T-cell (primary cell): ENCODE data around the gene TMEM242. TPM values are rescaled to one million over a fixed set of nuclear protein-coding genes. Genes with fewer than 3 reads are reported as not detected.

Experiments used
- ATAC-seq, 4 experiments: fragments of 200-7000 bp in 3 of 4; fragments of 150-1000 bp in 1 of 4; cut with Tn5 transposase; replicated peaks in 1 of 4; 1 replicate in 3 of 4; 2 replicates in 1 of 4; pipeline ENCODE4 v1.10.0; 2021; ENCODE audit warnings: moderate library complexity in 3 of 4, mild to moderate bottlenecking in 2 of 4, moderate number of reproducible peaks in 1 of 4
- CTCF ChIA-PET, 2 donors: fragments of 300-600 bp; sonication (Branson Sonifier 250); formaldehyde crosslinking; loops; one replicate each; lab custom pipeline; 2022; ENCODE audit warnings: antibody characterized with exemption in 2 of 2; lab: Charles Lee
- POLR2A ChIA-PET, 2 donors: fragments of 300-600 bp; sonication (Branson Sonifier 250); formaldehyde crosslinking; loops; one replicate each; lab custom pipeline; 2022; ENCODE audit warnings: antibody characterized with exemption in 2 of 2; lab: Charles Lee
- DNase-seq, 35 experiments: peaks; one replicate each; pipeline versions ENCODE4 v3.0.0 to v3.0.0-alpha.2; 2013 to 2023
- H3K27ac ChIP-seq: one replicate; pipeline ENCODE4 v1.5.1; 2013; ENCODE audit warnings: low read length
- H3K27me3 ChIP-seq, 2 experiments: replicated peaks in 1 of 2; 1 replicate in 1 of 2; 2 replicates in 1 of 2; pipeline versions ENCODE4 v1.6.1 to v1.7.0; 2013; ENCODE audit warnings: low read length in 1 of 2, mixed read lengths in 1 of 2; ENCODE audit not compliant: control insufficient read depth in 2 of 2, insufficient read depth in 2 of 2; ENCODE audit errors: extremely low read depth in 1 of 2
- H3K36me3 ChIP-seq, 2 donors: 1 replicate in 1 of 2; 2 replicates in 1 of 2; pipeline versions ENCODE4 v1.6.1 to v1.7.0; 2013; ENCODE audit warnings: low read length in 1 of 2; ENCODE audit not compliant: control insufficient read depth in 2 of 2, insufficient read depth in 1 of 2; ENCODE audit errors: extremely low read depth in 1 of 2
- H3K4me1 ChIP-seq, 2 experiments: 1 replicate in 1 of 2; 2 replicates in 1 of 2; pipeline versions ENCODE4 v1.6.1 to v1.7.0; 2013; ENCODE audit warnings: low read length in 2 of 2, mixed read lengths in 1 of 2; ENCODE audit not compliant: insufficient read depth in 2 of 2, control insufficient read depth in 1 of 2; ENCODE audit errors: extremely low read depth in 1 of 2
- H3K4me3 ChIP-seq, 2 donors: 1 replicate in 1 of 2; 2 replicates in 1 of 2; pipeline versions ENCODE4 v1.5.1 to v1.7.0; 2013; ENCODE audit warnings: mild to moderate bottlenecking in 2 of 2, low read length in 1 of 2, moderate library complexity in 1 of 2; ENCODE audit not compliant: control insufficient read depth in 1 of 2; ENCODE audit errors: extremely low read depth in 1 of 2
- H3K9me3 ChIP-seq: 2 replicates; pipeline ENCODE4 v1.7.0; 2013
- H3K27ac Mint-ChIP-seq, 2 donors: one replicate each; pipeline ENCODE4 v1.8.0; 2020 to 2021; ENCODE audit warnings: mild to moderate bottlenecking in 2 of 2, mixed read lengths in 2 of 2
- H3K27me3 Mint-ChIP-seq, 2 donors: one replicate each; pipeline ENCODE4 v1.8.0; 2021 to 2022; ENCODE audit warnings: mixed read lengths in 2 of 2
- H3K36me3 Mint-ChIP-seq: one replicate; pipeline ENCODE4 v1.8.0; 2021; ENCODE audit warnings: mixed read lengths
- H3K4me1 Mint-ChIP-seq, 3 donors: one replicate each; pipeline ENCODE4 v1.8.0; 2020 to 2022; ENCODE audit warnings: mixed read lengths in 3 of 3, mild to moderate bottlenecking in 1 of 3
- H3K4me3 Mint-ChIP-seq, 3 donors: one replicate each; pipeline ENCODE4 v1.8.0; 2020 to 2022; ENCODE audit warnings: mild to moderate bottlenecking in 3 of 3, mixed read lengths in 3 of 3, moderate library complexity in 3 of 3
- H3K9me3 Mint-ChIP-seq, 3 donors: one replicate each; pipeline ENCODE4 v1.8.0; 2020 to 2022; ENCODE audit warnings: mixed read lengths in 3 of 3
- WGBS: methylation state at CpG from one replicate; pipeline ENCODE4 v1.1.5; 2013; ENCODE audit warnings: missing lambda C conversion rate; ENCODE audit not compliant: insufficient coverage; 5-methylcytosine and 5-hydroxymethylcytosine counted together
- total RNA-seq, 35 experiments: library from RNA in 6 of 35; stranded (reverse) in 6 of 35; fragments of 120-200 nt in 1 of 35; gene quantifications; one replicate each; pipeline versions ENCODE4 v1.2.1 to v1.2.4 and lab custom pipeline; 2013 to 2026

The TMEM242 gene
- total RNA-seq, 5 donors from 2014 or later (not counting 1 experiment from before 2014, with no cell fraction given) = 10.3 to 17.9 (median 12.9) TPM

DNA sequence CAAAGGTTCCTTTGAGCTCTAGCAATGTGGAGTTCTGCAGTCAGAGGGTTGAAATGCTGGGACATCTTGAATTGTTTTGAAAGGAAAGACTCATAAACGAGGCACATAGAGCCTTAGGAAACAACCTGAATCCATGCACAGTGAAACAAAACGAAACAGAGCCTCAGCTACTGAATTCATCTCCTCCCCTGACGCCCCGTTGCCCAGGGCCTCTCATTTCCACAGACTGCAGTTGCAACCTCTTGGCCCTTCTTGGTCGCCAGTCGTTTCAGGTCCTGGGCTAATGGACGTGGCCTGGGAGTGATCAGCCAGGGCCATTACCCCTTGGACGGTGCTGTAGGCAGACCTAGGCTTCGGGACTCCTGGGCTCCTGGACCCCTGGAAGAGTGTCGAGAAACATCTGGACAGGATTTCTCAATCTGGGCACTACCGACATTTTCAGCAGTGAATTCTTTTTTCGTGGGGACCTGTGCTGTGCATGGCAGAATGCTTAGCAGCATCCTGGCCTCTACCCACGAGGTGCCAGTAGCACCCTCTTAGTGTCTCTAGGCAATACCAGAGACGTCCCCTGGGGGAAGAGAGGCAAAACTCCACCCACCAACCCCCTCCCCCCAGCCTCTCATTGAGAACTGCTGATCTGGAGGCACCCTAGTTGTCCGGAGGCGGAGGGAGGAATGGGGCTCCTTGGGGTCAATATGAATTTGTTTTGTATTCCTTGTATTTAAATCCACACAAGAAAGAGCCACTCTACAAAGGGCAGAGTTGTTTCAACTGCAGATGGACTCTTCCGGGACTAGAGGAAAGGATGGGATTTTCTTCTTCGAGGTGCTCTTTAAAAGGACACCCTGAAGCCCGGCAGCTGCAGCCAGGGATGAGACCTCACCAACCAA lies 50.2 kb downstream of the TMEM242 start:
- CTCF ChIA-PET = interaction anchor here in 1 of 2 donors (0.7 kb wide), 1 partner anchor 521 kb away, joined by 4 read pairs; no protein-coding TSS in a partner anchor
- DNase-seq (peak in 32 of 35 experiments; percentile 20 to 63 (median 42)), ATAC-seq (peak in 1 of 4 experiments; percentile 21)
- Mint-ChIP-seq H3K4me3 (peak overlapping the region; percentile 85 to 91 (median 89)), H3K4me1 (peaks cover 0 to 8% (median 6%) of the 10 kb centered on the region in 3 donors), H3K9me3 (peaks cover 0 to 10% (median 9%) of the 10 kb centered on the region in 3 donors), H3K27ac (peak overlapping the region; percentile 70 to 76), H3K27me3 (no peaks in the 10 kb centered on the region), H3K36me3 (no peaks in the 10 kb centered on the region)
- no peaks in the 10 kb centered on the region for H3K36me3 ChIP-seq
- H3K4me3 ChIP-seq = peak overlapping the region in 1 of 2 donors; percentile 76
- POLR2A ChIA-PET = no interaction called here
- no peaks in the 10 kb centered on the region for H3K9me3 ChIP-seq
- peaks cover 0 to 1% of the 10 kb centered on the region in 2 experiments for H3K27me3 ChIP-seq
- peaks cover 0 to 20% of the 10 kb centered on the region in 2 experiments for H3K4me1 ChIP-seq
- peak overlapping the region; percentile 78 for H3K27ac ChIP-seq
- WGBS = 81% methylated on average over 14 of the region's 19 CpGs

DNA sequence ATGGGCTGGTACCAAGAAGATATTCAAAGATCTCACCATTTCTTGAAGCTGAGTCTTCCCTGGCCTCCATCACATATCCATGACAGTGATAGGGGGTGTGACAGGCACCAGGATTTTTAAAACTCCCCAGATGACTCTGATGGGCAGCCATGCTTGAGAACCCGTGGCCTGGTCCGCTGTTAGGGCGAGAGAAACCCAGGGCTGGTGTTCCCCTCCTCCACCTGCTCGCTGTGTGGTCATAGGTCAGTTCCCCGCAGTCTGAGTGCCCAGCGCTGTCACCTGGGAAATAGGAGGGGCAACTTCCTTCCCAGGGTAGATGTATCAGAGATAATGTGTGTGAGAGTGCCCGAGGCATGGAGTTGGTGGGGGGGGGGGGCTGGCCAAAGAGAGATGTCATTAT lies 50.9 kb downstream of the TMEM242 start:
- H3K27ac ChIP-seq = no peak overlapping the region
- Mint-ChIP-seq H3K4me1 (peaks cover 0 to 8% (median 6%) of the 10 kb centered on the region in 3 donors), H3K27ac (peak overlapping the region in 1 of 2 donors; percentile 39), H3K9me3 (peaks cover 0 to 10% (median 9%) of the 10 kb centered on the region in 3 donors), H3K36me3 (no peaks in the 10 kb centered on the region), H3K4me3 (no peak overlapping the region), H3K27me3 (no peaks in the 10 kb centered on the region)
- CTCF ChIA-PET = interaction anchor here (0.6 to 0.7 kb wide), 2 partner anchors 521 to 622 kb away, joined by 4 read pairs; no protein-coding TSS in a partner anchor
- no peak for ATAC-seq
- no peak overlapping the region for H3K4me3 ChIP-seq
- peaks cover 0 to 1% of the 10 kb centered on the region in 2 experiments for H3K27me3 ChIP-seq
- H3K4me1 ChIP-seq = peaks cover 0 to 20% of the 10 kb centered on the region in 2 experiments
- DNase-seq = no peak
- POLR2A ChIA-PET = no interaction called here
- H3K9me3 ChIP-seq = no peaks in the 10 kb centered on the region
- no peaks in the 10 kb centered on the region for H3K36me3 ChIP-seq
- WGBS = 100% methylated on average over 3 of the region's 7 CpGs

DNA sequence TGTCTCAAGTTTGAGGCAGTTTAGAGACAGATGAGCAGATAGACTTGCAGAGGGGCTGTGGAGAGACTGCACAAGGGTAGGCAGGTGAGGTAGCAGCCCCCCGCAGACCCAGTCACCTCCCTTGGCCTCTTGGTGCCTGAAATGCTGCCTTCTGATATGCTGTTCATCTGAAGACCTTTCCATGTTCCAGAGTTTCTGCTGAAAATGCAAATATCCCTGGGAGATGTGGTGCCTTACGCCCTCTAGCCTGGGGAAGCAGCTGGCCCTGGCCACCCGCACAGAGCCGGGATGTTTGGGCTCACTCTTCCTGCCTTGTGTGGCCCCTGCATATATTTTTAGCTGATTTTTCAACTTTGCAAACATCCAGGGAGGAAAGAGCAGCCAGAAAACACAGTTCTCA lies 51.4 kb downstream of the TMEM242 start:
- Histone ChIP-seq H3K36me3 (no peaks in the 10 kb centered on the region), H3K9me3 (no peaks in the 10 kb centered on the region), H3K27ac (no peak overlapping the region), H3K27me3 (peaks cover 0 to 6% of the 10 kb centered on the region in 2 experiments), H3K4me3 (no peak overlapping the region), H3K4me1 (peaks cover 0 to 20% of the 10 kb centered on the region in 2 experiments)
- Mint-ChIP-seq H3K27ac (peak overlapping the region in 1 of 2 donors; percentile 39), H3K36me3 (no peaks in the 10 kb centered on the region), H3K4me1 (peaks cover 0 to 8% (median 6%) of the 10 kb centered on the region in 3 donors), H3K9me3 (peaks cover 0 to 10% (median 9%) of the 10 kb centered on the region in 3 donors), H3K4me3 (no peak overlapping the region), H3K27me3 (no peaks in the 10 kb centered on the region)
- CTCF ChIA-PET = interaction anchor here in 1 of 2 donors (0.6 kb wide), 1 partner anchor 623 kb away, joined by 4 read pairs; no protein-coding TSS in a partner anchor
- POLR2A ChIA-PET = no interaction called here
- 100% methylated on average over 3 of the region's 4 CpGs for WGBS
- no peak for DNase-seq
- no peak for ATAC-seq

DNA sequence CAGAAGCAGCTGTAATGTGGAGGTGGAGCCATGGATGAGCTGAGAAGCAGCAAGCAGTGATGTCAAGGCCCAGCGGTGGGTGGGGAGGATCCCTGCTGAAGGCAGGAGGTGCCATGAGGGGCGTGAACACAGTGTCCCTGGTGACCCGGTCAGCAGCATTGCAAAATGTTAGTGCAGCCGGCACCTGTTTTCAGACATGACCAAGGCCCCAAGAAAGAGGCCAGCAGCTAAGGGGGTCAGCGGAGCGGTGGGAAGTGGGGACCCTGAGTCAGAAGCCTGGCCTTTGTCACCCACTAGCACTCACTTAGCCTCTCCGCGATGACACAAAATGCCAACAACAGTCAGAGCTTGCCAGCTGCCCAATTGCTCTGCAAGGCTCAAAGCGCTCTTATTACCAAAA lies 51.9 kb downstream of the TMEM242 start:
- H3K27me3 Mint-ChIP-seq = no peaks in the 10 kb centered on the region
- DNase-seq (no peak), ATAC-seq (no peak)
- H3K4me1 ChIP-seq = peaks cover 0 to 20% of the 10 kb centered on the region in 2 experiments
- WGBS = 95% methylated on average over 9 of the region's 9 CpGs
- H3K4me1 Mint-ChIP-seq = peaks cover 0 to 8% (median 6%) of the 10 kb centered on the region in 3 donors
- no peak overlapping the region for H3K4me3 ChIP-seq
- H3K27me3 ChIP-seq = peaks cover 0 to 8% of the 10 kb centered on the region in 2 experiments
- no peaks in the 10 kb centered on the region for H3K36me3 ChIP-seq
- ChIA-PET POLR2A (no interaction called here), CTCF (interaction anchor here in 1 of 2 donors (0.7 kb wide), 1 partner anchor 588 kb away, joined by 3 read pairs; no protein-coding TSS in a partner anchor)
- no peaks in the 10 kb centered on the region for H3K9me3 ChIP-seq
- H3K9me3 Mint-ChIP-seq = peaks cover 0 to 10% (median 9%) of the 10 kb centered on the region in 3 donors
- peak overlapping the region in 1 of 2 donors; percentile 3 for H3K27ac Mint-ChIP-seq
- no peak overlapping the region for H3K4me3 Mint-ChIP-seq
- no peak overlapping the region for H3K27ac ChIP-seq
- H3K36me3 Mint-ChIP-seq = no peaks in the 10 kb centered on the region

DNA sequence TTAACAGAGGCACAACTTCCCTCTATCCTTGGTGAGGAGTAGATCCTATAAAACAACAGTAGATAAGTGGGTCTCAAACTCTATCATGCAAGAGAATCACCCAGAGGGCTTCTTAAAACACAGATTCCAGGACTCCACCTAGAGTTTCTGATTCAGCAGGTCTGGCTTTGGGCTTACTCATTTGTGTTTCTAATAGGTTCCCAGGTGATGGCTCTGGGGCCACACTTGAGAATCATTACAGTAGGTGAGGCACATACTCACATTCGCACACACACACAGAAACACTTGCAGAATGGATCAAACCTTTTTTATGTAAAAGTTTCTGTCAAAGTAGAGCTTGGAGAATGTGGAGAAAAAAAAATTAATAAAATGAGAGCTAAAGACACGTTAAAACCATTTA lies 52.4 kb downstream of the TMEM242 start:
- H3K4me3 ChIP-seq = no peak overlapping the region
- H3K36me3 Mint-ChIP-seq = no peaks in the 10 kb centered on the region
- peaks cover 0 to 10% (median 9%) of the 10 kb centered on the region in 3 donors for H3K9me3 Mint-ChIP-seq
- H3K4me3 Mint-ChIP-seq = no peak overlapping the region
- 100% methylated on average over 1 of the region's 2 CpGs for WGBS
- no peaks in the 10 kb centered on the region for H3K9me3 ChIP-seq
- peaks cover 0 to 8% of the 10 kb centered on the region in 2 experiments for H3K27me3 ChIP-seq
- no peak for ATAC-seq
- no peaks in the 10 kb centered on the region for H3K27me3 Mint-ChIP-seq
- no peaks in the 10 kb centered on the region for H3K36me3 ChIP-seq
- H3K4me1 ChIP-seq = peaks cover 0 to 20% of the 10 kb centered on the region in 2 experiments
- H3K27ac Mint-ChIP-seq = peak overlapping the region in 1 of 2 donors; percentile 3
- H3K4me1 Mint-ChIP-seq = peaks cover 0 to 8% (median 6%) of the 10 kb centered on the region in 3 donors
- ChIA-PET POLR2A (no interaction called here), CTCF (interaction anchor here in 1 of 2 donors (0.7 kb wide), 1 partner anchor 588 kb away, joined by 3 read pairs; no protein-coding TSS in a partner anchor)
- H3K27ac ChIP-seq = no peak overlapping the region
- no peak for DNase-seq

DNA sequence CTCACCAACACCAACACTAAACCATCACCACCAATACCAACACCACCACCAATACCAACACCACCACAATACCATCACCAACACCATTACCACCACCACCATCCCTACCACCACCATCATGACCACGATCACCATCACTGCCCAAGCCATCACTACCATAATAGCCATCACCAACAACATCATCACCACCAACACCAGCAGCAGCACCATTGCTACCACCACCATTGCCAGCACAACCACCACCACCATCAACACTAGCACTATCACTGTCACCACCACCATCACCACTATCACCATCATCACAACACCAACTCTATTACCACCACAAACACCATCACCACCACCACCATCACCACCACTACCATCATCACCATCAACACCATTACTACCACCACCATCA lies 53.0 kb downstream of the TMEM242 start:
- H3K27me3 Mint-ChIP-seq = no peaks in the 10 kb centered on the region

More for the DNA sequence above, 53.0 kb downstream of the TMEM242 start:
- ChIA-PET POLR2A (no interaction called here), CTCF (no interaction called here)
- no peak overlapping the region for H3K4me3 Mint-ChIP-seq
- Histone ChIP-seq H3K27me3 (peaks cover 0 to 10% of the 10 kb centered on the region in 2 experiments), H3K27ac (no peak overlapping the region), H3K4me3 (no peak overlapping the region), H3K9me3 (no peaks in the 10 kb centered on the region), H3K36me3 (no peaks in the 10 kb centered on the region), H3K4me1 (peaks cover 0 to 17% of the 10 kb centered on the region in 2 experiments)
- H3K4me1 Mint-ChIP-seq = peaks cover 0 to 8% (median 6%) of the 10 kb centered on the region in 3 donors
- ATAC-seq = no peak
- H3K36me3 Mint-ChIP-seq = no peaks in the 10 kb centered on the region
- DNase-seq = no peak
- H3K9me3 Mint-ChIP-seq = peaks cover 0 to 10% (median 9%) of the 10 kb centered on the region in 3 donors
- WGBS = 89% methylated on average over 1 of the region's 1 CpG
- no peak overlapping the region for H3K27ac Mint-ChIP-seq
